GM21825 (cell line): ENCODE data around the gene ZDHHC7.

ENCODE experiments used
- ATAC-seq: cut with Tn5 transposase; IDR thresholded peaks from one replicate; pipeline ENCODE4 v1.9.1; 2021; ENCODE audit warnings: mild to moderate bottlenecking, moderate library complexity; ENCODE audit not compliant: unreplicated experiment

Gene ZDHHC7

GRCh38 chr16:85025781-85026653 is 14.7 kb upstream of the ZDHHC7 start:
- no peak for ATAC-seq

- ATAC-seq: no peak
These were observed 8.4 kb upstream of the ZDHHC7 start for GRCh38 chr16:85019659-85020245.

GRCh38 chr16:85018529-85019236 is 7.3 kb upstream of the ZDHHC7 start:
- ATAC-seq: no peak

GRCh38 chr16:85017633-85018032 is 6.3 kb upstream of the ZDHHC7 start:
- ATAC-seq: no peak

- ATAC-seq: peak; percentile 65
These were observed 5.8 kb upstream of the ZDHHC7 start for GRCh38 chr16:85017151-85017550.

GRCh38 chr16:85015481-85016187 is 4.3 kb upstream of the ZDHHC7 start:
- ATAC-seq: no peak

GRCh38 chr16:85014311-85014710 is 3.0 kb upstream of the ZDHHC7 start:
- ATAC-seq: no peak

GRCh38 chr16:85011846-85012284 is 530 bp upstream of the ZDHHC7 start:
- ATAC-seq: no peak

- ATAC-seq: no peak
These were observed 847 bp downstream of the ZDHHC7 start for GRCh38 chr16:85010446-85010930.

- ATAC-seq: no peak
These were observed 3.1 kb downstream of the ZDHHC7 start for GRCh38 chr16:85008271-85008670.

- ATAC-seq: no peak
These were observed 3.7 kb downstream of the ZDHHC7 start for GRCh38 chr16:85007496-85008214.

GRCh38 chr16:85006639-85007038 is 4.7 kb downstream of the ZDHHC7 start:
- ATAC-seq: no peak

- no peak for ATAC-seq
These were observed 5.9 kb downstream of the ZDHHC7 start for GRCh38 chr16:85005285-85006069.

- ATAC-seq: no peak
These were observed 6.6 kb downstream of the ZDHHC7 start for GRCh38 chr16:85004587-85005205.

GRCh38 chr16:85003725-85004586 is 7.4 kb downstream of the ZDHHC7 start:
- no peak for ATAC-seq

GRCh38 chr16:85003076-85003475 is 8.3 kb downstream of the ZDHHC7 start:
- ATAC-seq: no peak

- ATAC-seq: no peak
These were observed 8.7 kb downstream of the ZDHHC7 start for GRCh38 chr16:85002608-85003007.

GRCh38 chr16:85002099-85002541 is 9.2 kb downstream of the ZDHHC7 start:
- no peak for ATAC-seq
